ENCODE results near the gene ANKH. TPM values are rescaled to one million over a fixed set of nuclear protein-coding genes. Genes with fewer than 3 reads are reported as not detected.

Gene ANKH
- polyA plus RNA-seq, 2 of the 4 experiments (the other 2 are of a cell fraction): 11.7 to 17.3 TPM

GRCh38 chr5:14727928-14728458 is 143.6 kb downstream of the ANKH start (continued):
- no peak for TF ChIP-seq ESRRA (IDR thresholded peaks at IDR 0.05; ENCODE audit: borderline replicate concordance, low read length)

- no peak for FAIRE-seq
- peak; percentile 82 to 91 for ATAC-seq
- DNase-seq (ENCODE audit: low read depth in 1 of 2, low spot score in 1 of 2): peak; percentile 60 to 76
- no peak overlapping the region for H3K27ac ChIP-seq
- ChIA-PET CTCF (interaction anchor here (0.6 to 10.6 kb wide), 55 partner anchors 8 to 816 kb away, joined by 3 to 144 read pairs (median 6); partner anchors contain the start of gene ANKH), POLR2A (no interaction called here)
- 13% methylated on average over 7 of the region's 7 CpGs for WGBS (ENCODE audit: missing lambda C conversion rate)
- no peak overlapping the region for H3K4me2 ChIP-seq
- TF ChIP-seq RAD21 (conservative IDR thresholded peaks at IDR 0.05 in 1 of 2, IDR thresholded peaks at IDR 0.05 in 1 of 2) (peak; percentile 97 to 98), CEBPB (IDR thresholded peaks at IDR 0.05) (peak; percentile 16 to 43; a peak in 2 of 4 replicates), ZSCAN20 (CRISPR knock-in tag; IDR thresholded peaks at IDR 0.05) (no peak), EHF (CRISPR knock-in tag; IDR thresholded peaks at IDR 0.05) (no peak), CBX2 (IDR thresholded peaks at IDR 0.05; ENCODE audit: borderline replicate concordance, low read depth) (no peak), NFE2L2 (conservative IDR thresholded peaks at IDR 0.05; ENCODE audit: low read length) (no peak), KDM1A (IDR thresholded peaks at IDR 0.05; ENCODE audit: low read depth) (no peak), HMGXB4 (CRISPR knock-in tag; IDR thresholded peaks at IDR 0.05; ENCODE audit: borderline replicate concordance) (no peak), CHD4 (IDR thresholded peaks at IDR 0.05; ENCODE audit: borderline replicate concordance) (no peak), EP300 (IDR thresholded peaks at IDR 0.05) (no peak), SMC3 (IDR thresholded peaks at IDR 0.05) (peak; percentile 99), HES2 (IDR thresholded peaks at IDR 0.05) (no peak), CTCF (IDR thresholded peaks at IDR 0.05) (peak; percentile 95), MAFK (IDR thresholded peaks at IDR 0.05; ENCODE audit: partially characterized antibody) (no peak)
- no peaks in the 10 kb centered on the region for H3K4me1 ChIP-seq
- no peaks in the 10 kb centered on the region for H3K9me3 ChIP-seq
- no peak overlapping the region for H3K4me3 ChIP-seq
These were observed 144.1 kb downstream of the ANKH start for GRCh38 chr5:14727428-14727865.

- H3K27ac ChIP-seq: no peak overlapping the region
- ChIA-PET CTCF (interaction anchor here (0.7 to 10.6 kb wide), 35 partner anchors 9 to 386 kb away, joined by 3 to 144 read pairs (median 8); partner anchors contain the start of gene ANKH), POLR2A (no interaction called here)
- H3K4me1 ChIP-seq: no peaks in the 10 kb centered on the region
- no peak for ATAC-seq
- H3K4me2 ChIP-seq: no peak overlapping the region
- no peaks in the 10 kb centered on the region for H3K9me3 ChIP-seq
- no peak for FAIRE-seq
- no peak for DNase-seq (ENCODE audit: low read depth in 1 of 2, low spot score in 1 of 2)
- H3K4me3 ChIP-seq: no peak overlapping the region
- WGBS (ENCODE audit: missing lambda C conversion rate): 80% methylated on average over 14 of the region's 14 CpGs
- TF ChIP-seq SREBF2 (IDR thresholded peaks at IDR 0.05) (no peak), POLR2A (IDR thresholded peaks at IDR 0.05; ENCODE audit: low read length) (no peak), PBX3 (IDR thresholded peaks at IDR 0.05) (no peak), CTCF (IDR thresholded peaks at IDR 0.05) (no peak)
These were observed 145.3 kb downstream of the ANKH start for GRCh38 chr5:14726066-14726838.
